GM12864 (cell line): ENCODE measurements around the gene CIC.

ENCODE experiments used
- DNase-seq: peaks from one replicate; pipeline ENCODE4 v3.0.0-alpha.2; 2011; ENCODE audit warnings: low read depth
- H3K4me3 ChIP-seq: 2 replicates; pipeline ENCODE4 v1.5.1; 2011; ENCODE audit warnings: mild to moderate bottlenecking, low read depth, low read length, control low read depth
- CTCF ChIP-seq: IDR thresholded peaks from 2 replicates; pipeline ENCODE4 v1.5.1; 2011; ENCODE audit warnings: low read depth, mild to moderate bottlenecking, moderate library complexity, low read length, control low read depth, inconsistent platforms; ENCODE audit errors: missing control alignments

The CIC gene

GRCh38 chr19:42281146-42281826 lies 12.2 kb downstream of the CIC start:
- TF ChIP-seq CTCF = peak; percentile 17
- H3K4me3 ChIP-seq = peak overlapping the region; percentile 59
- DNase-seq = no peak

- H3K4me3 ChIP-seq = no peak overlapping the region; the same call in 1 of the 2 replicates
- DNase-seq = no peak
- TF ChIP-seq CTCF = no peak
Measured at GRCh38 chr19:42281827-42282762, 13.0 kb downstream of the CIC start.

DNA sequence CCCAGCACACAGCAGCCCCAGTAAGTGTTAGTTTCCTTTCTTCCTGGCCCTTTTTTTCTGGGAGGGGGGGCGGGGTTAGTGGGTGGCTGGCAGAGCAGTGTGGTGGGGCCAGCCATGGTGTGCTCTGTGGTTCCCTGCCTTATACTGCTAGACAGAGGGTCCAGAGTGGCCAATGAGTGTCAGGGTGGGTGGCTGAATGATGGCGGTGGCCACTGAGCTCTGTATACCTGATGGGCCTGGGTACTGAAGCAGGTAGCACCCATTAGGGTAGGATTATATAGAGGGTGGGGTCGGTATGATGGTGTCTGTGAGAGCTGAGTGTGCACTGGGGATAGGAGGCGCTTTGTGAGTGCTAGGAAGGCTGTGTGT lies 13.8 kb downstream of the CIC start:
- DNase-seq = no peak
- TF ChIP-seq CTCF = no peak
- peak overlapping the region; percentile 64; the same call in 1 of the 2 replicates for H3K4me3 ChIP-seq

- no peak for DNase-seq
- peak overlapping the region; percentile 64 for H3K4me3 ChIP-seq
- no peak for TF ChIP-seq CTCF
Measured at GRCh38 chr19:42283188-42284065, 14.4 kb downstream of the CIC start.

- no peak for DNase-seq
- peak overlapping the region; percentile 52; the same call in 1 of the 2 replicates for H3K4me3 ChIP-seq
- no peak for TF ChIP-seq CTCF
Measured at GRCh38 chr19:42284066-42284501, 15.0 kb downstream of the CIC start.

GRCh38 chr19:42284591-42285341 lies 15.7 kb downstream of the CIC start:
- no peak for TF ChIP-seq CTCF
- peak overlapping the region; percentile 70 for H3K4me3 ChIP-seq
- no peak for DNase-seq
